Muscle of arm (tissue), 12 donors: ENCODE results near the gene CEP104. TPM values are rescaled to one million over a fixed set of nuclear protein-coding genes. Genes with fewer than 3 reads are reported as not detected.

ENCODE experiments used
- DNase-seq: peaks from one replicate; pipeline ENCODE4 v3.0.0-alpha.2; 2013
- polyA plus RNA-seq, 12 donors: library from polyadenylated mRNA; unstranded; fragments of 120-200 nt; gene quantifications; one replicate each; pipeline ENCODE4 v1.2.1, GENCODE V29; 2013; ENCODE audit not compliant: insufficient read length in 12 of 12

CEP104 gene
- polyA plus RNA-seq, 12 donors = 17.4 to 108 (median 23.1) TPM

GRCh38 chr1:3779265-3779911 is 77.6 kb downstream of the CEP104 start:
- no peak for DNase-seq

- no peak for DNase-seq
Measured at GRCh38 chr1:3778590-3779264, 78.3 kb downstream of the CEP104 start.

GRCh38 chr1:3777647-3778589 is 79.1 kb downstream of the CEP104 start:
- DNase-seq = no peak

- DNase-seq = no peak
Measured at GRCh38 chr1:3777078-3777547, 79.9 kb downstream of the CEP104 start.

GRCh38 chr1:3776231-3776961 is 80.6 kb downstream of the CEP104 start:
- DNase-seq = no peak

- no peak for DNase-seq
Measured at GRCh38 chr1:3775490-3776230, 81.4 kb downstream of the CEP104 start.

- DNase-seq = no peak
Measured at GRCh38 chr1:3774946-3775489, 82.0 kb downstream of the CEP104 start.

GRCh38 chr1:3774276-3774945 is 82.6 kb downstream of the CEP104 start:
- DNase-seq = no peak

GRCh38 chr1:3773572-3774275 is 83.3 kb downstream of the CEP104 start:
- no peak for DNase-seq

- DNase-seq = no peak
Measured at GRCh38 chr1:3772715-3773571, 84.1 kb downstream of the CEP104 start, which contains the start of gene SMIM1. Gene SMIM1 (plus strand): TSS chr1:3772749. CDS start chr1:3775374, 2,625 bp downstream.

- peak; percentile 66 for DNase-seq
Measured at GRCh38 chr1:3772027-3772714, 84.8 kb downstream of the CEP104 start.

GRCh38 chr1:3771108-3772026 is 85.6 kb downstream of the CEP104 start:
- no peak for DNase-seq

GRCh38 chr1:3770047-3770765 is 86.8 kb downstream of the CEP104 start:
- no peak for DNase-seq

GRCh38 chr1:3768811-3769390 is 88.1 kb downstream of the CEP104 start:
- no peak for DNase-seq

GRCh38 chr1:3767328-3767925 is 89.6 kb downstream of the CEP104 start:
- no peak for DNase-seq
